SK-N-SH (cell line): ENCODE measurements around the gene C1QTNF9B.

Source experiments
- CHD2 ChIP-seq: fragments of 150-350 bp; IDR thresholded peaks from 2 replicates; pipeline ENCODE4 v1.6.1; 2018; ENCODE audit warnings: low read length; ENCODE audit not compliant: partially characterized antibody
- CTCF ChIP-seq: fragments of 200-600 bp; sonication (generic); IDR thresholded peaks from 2 replicates; pipeline ENCODE4 v1.6.1; 2017; ENCODE audit warnings: antibody characterized with exemption, mild to moderate bottlenecking, moderate library complexity
- EP300 ChIP-seq, 2 experiments: IDR thresholded peaks; 2 replicates each; pipeline versions ENCODE4 v1.4.0 to v1.6.1; 2012; ENCODE audit warnings: borderline replicate concordance in 1 of 2, low read depth in 1 of 2, low read length in 1 of 2
- FOXM1 ChIP-seq: IDR thresholded peaks from 2 replicates; pipeline ENCODE4 v1.4.0; 2012; ENCODE audit warnings: low read depth, mild to moderate bottlenecking
- GATA2 ChIP-seq: sonication (generic); formaldehyde crosslinking; IDR thresholded peaks from 2 replicates; pipeline ENCODE4 v1.5.0; 2020; ENCODE audit warnings: mild to moderate bottlenecking, missing genetic modification reagents
- IRF3 ChIP-seq: fragments of 150-350 bp; IDR thresholded peaks from 2 replicates; pipeline ENCODE4 v1.6.1; 2016; ENCODE audit warnings: mild to moderate bottlenecking, low read depth, low read length
- MEF2A ChIP-seq: IDR thresholded peaks from 2 replicates; pipeline ENCODE4 v1.4.0; 2012; ENCODE audit warnings: low read depth, borderline replicate concordance
- MXI1 ChIP-seq: IDR thresholded peaks from 2 replicates; pipeline ENCODE4 v1.6.1; 2012; ENCODE audit warnings: mild to moderate bottlenecking, low read depth, low read length, improper control_type of control experiment
- POLR2AphosphoS5 ChIP-seq: IDR thresholded peaks from 2 replicates; pipeline ENCODE4 v1.6.1; 2012; ENCODE audit warnings: low read depth, low read length
- RFX5 ChIP-seq: IDR thresholded peaks from 2 replicates; pipeline ENCODE4 v1.6.1; 2012; ENCODE audit warnings: mild to moderate bottlenecking, improper control_type of control experiment, low read length
- TCF12 ChIP-seq: IDR thresholded peaks from 2 replicates; pipeline ENCODE4 v1.4.0; 2012
- TEAD4 ChIP-seq: IDR thresholded peaks from 2 replicates; pipeline ENCODE4 v1.4.0; 2012; ENCODE audit warnings: mild to moderate bottlenecking, borderline replicate concordance; ENCODE audit not compliant: insufficient read depth

- TF ChIP-seq MEF2A (no peak), EP300 (IDR thresholded peaks at IDR 0.05; ENCODE audit: borderline replicate concordance in 1 of 2, low read depth in 1 of 2, low read length in 1 of 2) (no peak), CTCF (no peak), TCF12 (no peak), CHD2 (no peak), POLR2AphosphoS5 (no peak), FOXM1 (no peak), MXI1 (no peak), RFX5 (no peak), GATA2 (CRISPR knock-in tag) (no peak), TEAD4 (no peak), IRF3 (no peak)
Observed at GRCh38 chr13:23856008-23856750, 41.1 kb downstream of the C1QTNF9B start.
